T-helper 1 cell (primary cell): ENCODE results near the gene CHGA.

Experiments
- DNase-seq, 5 donors: peaks; one replicate each; pipeline ENCODE4 v3.0.0-alpha.2; 2012 to 2020

CHGA gene

DNA sequence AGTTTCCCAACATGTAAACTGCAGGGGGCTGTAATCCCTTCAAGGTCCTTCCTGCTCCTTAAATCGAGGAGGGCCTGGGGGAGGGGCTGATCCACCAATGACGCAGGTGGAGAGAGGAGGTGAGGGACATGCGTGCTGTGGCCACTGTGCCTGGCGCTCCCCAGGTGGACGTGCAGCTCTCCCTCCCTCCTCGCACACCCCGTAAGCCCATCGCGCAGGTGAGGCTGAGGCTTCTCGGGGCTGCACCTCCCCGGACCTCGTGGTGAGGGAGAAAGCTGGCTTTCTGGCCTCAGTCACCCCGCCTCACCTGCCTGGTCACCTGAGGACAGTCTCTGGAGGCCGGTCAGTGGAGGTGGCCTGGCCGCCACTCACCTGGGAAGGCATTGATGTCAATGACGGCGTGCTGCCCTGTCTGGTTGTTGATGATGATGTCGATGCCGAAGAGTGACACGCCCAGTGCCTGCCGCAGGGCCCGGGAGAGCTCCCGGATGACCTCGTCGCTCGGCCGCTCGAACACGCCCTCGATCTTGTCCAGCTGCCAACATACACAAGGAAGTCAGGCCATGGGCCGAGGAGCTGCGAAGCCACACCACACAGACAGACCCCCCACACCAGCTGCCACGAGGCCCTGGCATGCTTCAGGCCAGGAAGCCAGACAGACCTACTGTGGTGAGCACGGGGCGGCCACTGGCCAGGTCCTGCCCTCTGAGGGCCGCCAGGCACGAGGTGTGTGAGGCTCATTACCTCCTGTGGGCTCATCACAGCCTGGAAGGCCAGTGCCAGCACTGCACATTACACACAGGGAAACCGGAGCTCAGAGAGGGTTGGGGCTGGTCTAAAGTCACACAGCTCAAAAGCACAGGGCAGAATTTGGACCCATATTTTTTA lies 23.3 kb downstream of the CHGA start:
- no peak for DNase-seq

DNA sequence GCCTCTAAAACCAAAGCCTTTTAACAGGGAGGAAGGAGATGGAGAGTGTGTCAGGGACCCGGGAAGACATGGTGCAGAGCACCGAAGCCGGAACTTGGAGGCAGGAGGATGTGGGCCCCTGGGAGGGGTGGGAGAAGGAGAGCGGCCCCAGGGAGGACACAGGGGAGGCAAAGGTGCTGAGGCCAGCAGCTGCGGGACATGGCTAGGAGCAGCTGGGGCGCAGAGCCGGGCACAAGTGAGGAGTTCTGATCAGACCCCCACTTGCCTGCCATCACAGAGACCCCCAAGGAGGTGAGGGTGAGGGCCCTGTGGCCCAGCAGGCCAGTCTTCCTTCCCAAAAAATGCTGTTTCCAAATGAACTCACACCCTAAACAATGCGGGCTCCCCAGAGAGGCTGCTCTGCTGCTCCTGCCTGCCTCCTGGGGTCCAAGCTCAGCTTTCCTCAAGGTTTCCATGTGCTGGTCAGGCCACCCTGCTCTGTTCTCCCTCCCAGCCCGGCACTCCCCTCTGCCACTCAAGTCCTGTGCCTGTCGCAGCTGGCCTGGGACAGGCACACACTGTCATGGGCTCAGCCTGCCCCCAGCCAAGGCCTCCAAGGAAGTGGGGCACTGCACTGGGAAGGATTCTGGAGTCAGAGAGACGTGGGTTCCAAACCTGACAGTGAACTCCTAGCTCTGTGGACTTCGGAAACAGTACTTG lies 24.0 kb downstream of the CHGA start:
- no peak for DNase-seq

- no peak for DNase-seq
Observed at GRCh38 chr14:92948647-92949046, 25.7 kb downstream of the CHGA start.

GRCh38 chr14:92949496-92950192 lies 26.7 kb downstream of the CHGA start:
- DNase-seq = no peak

DNA sequence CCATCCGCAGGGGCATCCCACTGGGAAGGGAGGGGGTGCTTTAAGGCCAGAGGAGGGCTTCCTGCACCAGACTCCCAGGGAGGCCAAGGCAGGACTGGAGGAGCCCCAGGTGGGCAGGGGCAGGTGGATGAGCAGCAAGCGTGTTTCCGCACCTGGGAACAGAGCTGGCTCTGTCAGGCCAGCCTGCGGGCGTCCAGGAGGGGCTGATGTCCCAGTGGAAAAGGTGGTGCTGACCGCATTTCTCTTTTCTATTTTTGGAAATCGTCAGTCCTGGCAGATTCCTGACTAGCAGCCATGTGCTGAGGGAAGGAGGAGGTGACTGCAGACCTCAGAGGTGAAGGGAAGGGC lies 27.2 kb downstream of the CHGA start:
- no peak for DNase-seq

DNA sequence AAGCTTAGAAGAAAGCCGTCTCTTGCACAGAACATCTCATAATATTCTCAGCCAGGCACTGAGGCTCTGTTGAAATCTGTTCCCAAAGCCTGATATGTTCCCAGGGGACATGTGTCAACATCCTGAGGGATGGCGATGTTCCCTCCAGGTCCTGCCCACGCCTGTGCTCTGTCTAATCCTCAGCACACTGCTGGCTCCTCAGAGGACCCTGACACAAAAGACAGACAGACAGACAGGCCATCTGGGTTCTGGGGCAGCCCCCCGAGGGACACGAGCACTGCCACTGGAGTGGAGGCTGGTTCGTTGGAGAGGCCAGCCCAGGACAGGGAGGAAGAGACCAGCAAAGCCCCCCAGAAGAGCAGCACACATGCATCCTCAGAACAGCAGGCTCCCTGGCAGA lies 27.8 kb downstream of the CHGA start:
- DNase-seq = no peak

DNA sequence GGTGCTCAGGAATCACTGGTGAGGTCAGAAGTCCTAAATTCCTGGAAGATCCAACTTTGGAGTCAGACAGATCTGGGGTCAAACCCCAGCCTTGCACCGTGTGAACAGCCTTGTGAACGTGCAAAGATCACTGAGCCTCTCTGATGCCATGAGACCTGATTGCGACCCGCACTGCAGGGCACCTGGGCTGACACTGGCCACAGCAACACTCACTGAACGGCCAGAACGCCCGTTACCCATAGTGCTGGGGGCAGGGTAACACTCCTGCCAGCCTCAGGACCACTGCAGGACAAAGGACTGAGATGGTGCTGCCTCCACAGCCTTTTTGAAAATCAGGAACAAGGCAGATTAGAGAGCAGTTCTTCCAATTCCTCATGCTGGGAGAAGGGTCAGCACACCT lies 28.3 kb downstream of the CHGA start:
- no peak for DNase-seq

GRCh38 chr14:92951912-92952471 lies 29.0 kb downstream of the CHGA start:
- peak; percentile 51 to 77 (median 68) for DNase-seq

DNA sequence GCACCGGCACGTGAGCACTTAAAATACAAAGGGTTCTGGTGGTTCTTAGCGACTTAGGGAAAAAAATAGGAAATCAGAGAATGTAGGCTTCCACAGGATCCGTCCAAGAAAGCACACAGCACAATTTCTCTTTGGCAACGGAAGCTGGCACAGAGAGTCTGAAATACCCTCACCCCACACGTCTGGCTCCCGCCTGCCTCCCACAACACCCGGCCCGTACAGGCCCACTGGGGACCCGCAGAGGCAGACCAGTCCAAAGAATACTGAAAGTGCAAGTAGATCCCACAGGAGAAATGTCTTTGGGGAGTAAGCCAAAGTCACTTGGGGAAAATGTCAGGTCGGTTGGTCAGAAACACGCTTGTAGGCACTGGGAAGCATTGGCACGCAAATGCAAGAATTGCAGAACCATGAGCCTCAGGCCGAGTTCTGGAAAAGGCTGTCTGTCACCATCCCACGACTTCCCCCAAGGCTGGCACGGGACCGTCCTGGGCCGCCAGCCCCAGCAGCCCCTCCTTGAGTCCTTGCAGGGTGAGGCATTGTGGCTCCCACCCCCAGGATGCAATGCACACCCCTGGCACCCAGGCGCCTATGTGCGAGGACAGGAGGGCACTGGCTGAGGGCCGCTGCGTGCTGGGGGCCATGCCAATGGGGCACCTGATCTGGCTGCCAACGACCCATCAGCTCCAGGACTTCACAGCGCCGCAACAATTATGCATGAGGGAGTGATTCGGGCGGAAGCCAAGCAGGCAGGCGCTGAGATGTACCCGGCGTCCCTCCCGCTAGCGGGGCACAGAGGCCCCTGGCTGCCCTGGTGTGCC lies 29.7 kb downstream of the CHGA start:
- no peak for DNase-seq

GRCh38 chr14:92953526-92953925 lies 30.6 kb downstream of the CHGA start:
- no peak for DNase-seq

DNA sequence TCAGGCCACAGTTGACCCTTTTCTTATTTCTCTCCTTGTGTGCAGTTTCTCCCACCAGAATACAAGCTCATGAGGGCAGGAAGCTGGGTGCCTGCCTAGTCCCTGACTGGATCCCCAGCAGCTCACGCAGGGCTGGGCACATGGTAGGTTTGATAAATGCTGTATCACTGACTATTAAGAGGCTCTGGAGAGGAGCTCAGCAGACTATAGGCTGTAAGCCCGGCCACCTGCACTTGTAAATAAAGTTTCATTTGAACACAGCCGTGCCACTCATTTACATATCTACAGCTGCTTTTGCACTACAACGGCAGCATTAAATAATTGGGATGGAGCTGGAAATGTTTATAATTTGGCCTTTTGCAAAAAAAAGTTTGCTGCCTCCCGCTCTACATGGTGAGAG lies 32.0 kb downstream of the CHGA start:
- no peak for DNase-seq

DNA sequence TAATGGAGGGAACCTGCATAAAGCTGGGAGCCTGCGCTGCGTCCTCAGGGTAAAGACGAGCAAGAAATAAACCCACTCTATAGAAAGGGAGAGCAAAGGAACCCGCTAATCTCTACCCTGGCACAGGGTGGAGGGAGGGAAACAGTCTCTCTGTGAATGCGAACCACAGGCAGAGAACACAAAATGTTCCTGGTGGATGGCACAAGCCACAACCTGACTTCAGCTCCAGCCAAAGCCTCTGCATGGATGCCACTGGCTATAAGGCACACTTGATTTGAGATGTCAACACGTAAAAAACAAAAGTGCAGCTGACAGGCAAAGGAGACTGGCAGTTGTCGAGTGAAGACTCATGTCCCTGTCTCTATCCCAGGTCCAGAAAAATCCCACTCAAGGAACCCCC lies 32.4 kb downstream of the CHGA start:
- DNase-seq = no peak

DNA sequence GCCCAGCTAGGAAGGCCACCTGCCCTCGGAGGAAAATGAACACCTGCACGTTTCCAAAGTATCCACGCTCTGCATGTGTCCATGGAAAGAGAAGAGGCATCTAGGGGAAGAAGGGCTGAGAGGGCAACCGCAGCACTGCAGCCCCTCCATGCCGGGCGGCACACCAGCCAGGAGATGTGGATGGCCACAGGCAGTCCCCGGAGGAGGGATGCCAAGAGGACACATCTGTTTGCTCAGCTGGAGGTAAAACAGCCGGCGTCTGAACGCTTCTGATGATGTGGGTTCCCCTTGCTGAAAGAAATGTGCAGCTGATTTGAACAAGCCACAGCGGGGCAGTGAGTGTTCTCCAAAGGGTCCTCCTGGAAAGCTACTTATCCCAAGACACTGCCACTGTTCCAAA lies 34.0 kb downstream of the CHGA start:
- no peak for DNase-seq

GRCh38 chr14:92958373-92959188 lies 35.6 kb downstream of the CHGA start:
- DNase-seq = no peak

- DNase-seq = no peak
Observed at GRCh38 chr14:92959189-92959531, 36.2 kb downstream of the CHGA start.

- no peak for DNase-seq
Observed at GRCh38 chr14:92959761-92960680, 37.1 kb downstream of the CHGA start.

GRCh38 chr14:92960706-92961566 lies 38.0 kb downstream of the CHGA start:
- no peak for DNase-seq

- no peak for DNase-seq
Observed at GRCh38 chr14:92961567-92961855, 38.6 kb downstream of the CHGA start.

GRCh38 chr14:92962031-92962830 lies 39.3 kb downstream of the CHGA start:
- DNase-seq = no peak
